H1 (cell line): ENCODE results near the gene NT5E. TPM values are rescaled to one million over a fixed set of nuclear protein-coding genes. Genes with fewer than 3 reads are reported as not detected.
A peak's percentile ranks its signal among the peaks of the same experiment; 100 is the strongest.

ENCODE experiments used
- CTCF ChIA-PET: fragments of 300-600 bp; sonication (Branson Sonifier 250); formaldehyde crosslinking; loops from one replicate; lab custom pipeline; 2021; ENCODE audit not compliant: partially characterized antibody; lab: Charles Lee
- POLR2A ChIA-PET: fragments of 300-600 bp; sonication (Branson Sonifier 250); formaldehyde crosslinking; loops from one replicate; lab custom pipeline; 2021; ENCODE audit warnings: inconsistent platforms; ENCODE audit not compliant: partially characterized antibody; lab: Charles Lee
- DNase-seq, 2 experiments: peaks; one replicate each; pipeline versions ENCODE4 v3.0.0 to v3.0.0-alpha.2; 2010 to 2022; ENCODE audit warnings: low spot score in 2 of 2, low read depth in 1 of 2, mixed read lengths in 1 of 2
- FAIRE-seq: peaks from 2 replicates; lab custom pipeline; 2011; peaks lifted over from hg19 to GRCh38; lab: Jason Lieb, UNC
- H2AFZ ChIP-seq: 2 replicates; pipeline ENCODE4 v1.8.1; 2012; ENCODE audit warnings: low read length, inconsistent platforms
- H2AK5ac ChIP-seq: 2 replicates; pipeline ENCODE4 v1.6.1; 2013; ENCODE audit warnings: low read depth, low read length
- H2BK120ac ChIP-seq: replicated peaks from 2 replicates; pipeline ENCODE3; 2013; ENCODE audit warnings: low read depth, low read length, inconsistent platforms
- H2BK12ac ChIP-seq: 2 replicates; pipeline ENCODE4 v1.6.1; 2013; ENCODE audit warnings: low read depth, low read length
- H2BK15ac ChIP-seq: 2 replicates; pipeline ENCODE4 v1.6.1; 2013; ENCODE audit warnings: low read length
- H2BK20ac ChIP-seq: 2 replicates; pipeline ENCODE4 v1.6.1; 2013; ENCODE audit warnings: low read length
- H2BK5ac ChIP-seq: 2 replicates; pipeline ENCODE4 v1.6.1; 2013; ENCODE audit warnings: low read depth, low read length
- H3K14ac ChIP-seq: 2 replicates; pipeline ENCODE4 v1.6.1; 2013; ENCODE audit warnings: inconsistent platforms; ENCODE audit not compliant: insufficient read length
- H3K18ac ChIP-seq: 2 replicates; pipeline ENCODE4 v1.6.1; 2013; ENCODE audit warnings: low read length; ENCODE audit errors: extremely low read depth
- H3K23ac ChIP-seq: 2 replicates; pipeline ENCODE4 v1.6.1; 2013; ENCODE audit warnings: inconsistent platforms; ENCODE audit not compliant: insufficient read length
- H3K23me2 ChIP-seq: 2 replicates; pipeline ENCODE4 v1.6.1; 2013; ENCODE audit warnings: low read depth, low read length
- H3K27ac ChIP-seq: 2 replicates; pipeline ENCODE4 v1.6.1; 2011; ENCODE audit warnings: low read depth, low read length, inconsistent platforms
- H3K27me3 ChIP-seq, 4 experiments: replicated peaks in 1 of 4; 1 replicate in 1 of 4; 2 replicates in 3 of 4; pipeline versions ENCODE4 v1.6.1 to v1.8.1; 2011 to 2013; ENCODE audit warnings: low read length in 3 of 4, mild to moderate bottlenecking in 3 of 4, inconsistent platforms in 2 of 4, mixed read lengths in 2 of 4, moderate library complexity in 1 of 4; ENCODE audit not compliant: control insufficient read depth in 3 of 4, insufficient read depth in 3 of 4; ENCODE audit errors: extremely low read depth in 1 of 4
- H3K36me3 ChIP-seq, 4 experiments: 2 replicates each; pipeline versions ENCODE4 v1.6.1 to v1.8.1; 2011 to 2013; ENCODE audit warnings: mild to moderate bottlenecking in 4 of 4, low read length in 3 of 4, moderate library complexity in 2 of 4, control low read depth in 1 of 4, inconsistent platforms in 1 of 4; ENCODE audit not compliant: insufficient read depth in 4 of 4, control insufficient read depth in 2 of 4
- H3K4ac ChIP-seq: replicated peaks from 2 replicates; pipeline ENCODE3; 2013; ENCODE audit warnings: low read length, low read depth, mixed read lengths, inconsistent platforms; ENCODE audit not compliant: insufficient read length
- H3K4me1 ChIP-seq, 4 experiments: replicated peaks in 1 of 4; 1 replicate in 1 of 4; 2 replicates in 3 of 4; pipeline versions ENCODE4 v1.6.1 to v1.8.1; 2011 to 2013; ENCODE audit warnings: low read length in 3 of 4, inconsistent platforms in 2 of 4, mixed read lengths in 1 of 4; ENCODE audit not compliant: insufficient read depth in 4 of 4, control insufficient read depth in 3 of 4
- H3K4me2 ChIP-seq, 2 experiments: 2 replicates each; pipeline versions ENCODE4 v1.6.1 to v1.8.1; 2011 to 2013; ENCODE audit warnings: low read depth in 2 of 2, low read length in 2 of 2, control low read depth in 1 of 2, inconsistent platforms in 1 of 2, mild to moderate bottlenecking in 1 of 2; ENCODE audit not compliant: insufficient read depth in 1 of 2
- H3K4me3 ChIP-seq, 4 experiments: fragments of 200-600, 300-600 bp in 1 of 4; sonication (generic), shearing (Covaris generic), sonication (Bioruptor Twin) in 1 of 4; 2 replicates each; pipeline versions ENCODE4 v1.5.1 to v1.8.1; 2011 to 2016; ENCODE audit warnings: low read length in 4 of 4, low read depth in 3 of 4, control low read depth in 2 of 4, inconsistent platforms in 2 of 4, mild to moderate bottlenecking in 2 of 4, mixed read lengths in 1 of 4, moderate library complexity in 1 of 4; ENCODE audit not compliant: insufficient read depth in 2 of 4; ENCODE audit errors: extremely low read depth in 1 of 4
- H3K56ac ChIP-seq: replicated peaks from 2 replicates; pipeline ENCODE3; 2013; ENCODE audit warnings: low read depth, mild to moderate bottlenecking, mixed read lengths, low read length, inconsistent platforms; ENCODE audit not compliant: insufficient read length
- H3K79me1 ChIP-seq: 2 replicates; pipeline ENCODE4 v1.6.1; 2013; ENCODE audit warnings: low read depth, low read length, control low read depth
- H3K79me2 ChIP-seq, 2 experiments: 2 replicates each; pipeline versions ENCODE4 v1.6.1 to v1.8.1; 2012 to 2013; ENCODE audit warnings: low read length in 2 of 2, mild to moderate bottlenecking in 2 of 2, inconsistent platforms in 1 of 2; ENCODE audit not compliant: insufficient read depth in 2 of 2, control insufficient read depth in 1 of 2
- H3K9ac ChIP-seq, 4 experiments: replicated peaks in 1 of 4; 1 replicate in 1 of 4; 2 replicates in 3 of 4; pipeline versions ENCODE4 v1.6.1 to v1.8.1; 2011 to 2013; ENCODE audit warnings: low read depth in 3 of 4, low read length in 3 of 4, control low read depth in 2 of 4, mild to moderate bottlenecking in 2 of 4, moderate library complexity in 2 of 4, inconsistent platforms in 1 of 4; ENCODE audit errors: extremely low read depth in 1 of 4
- H3K9me3 ChIP-seq, 2 experiments: 2 replicates each; pipeline versions ENCODE4 v1.6.1 to v1.8.1; 2012 to 2013; ENCODE audit warnings: mild to moderate bottlenecking in 2 of 2, moderate library complexity in 2 of 2, control low read depth in 1 of 2, inconsistent platforms in 1 of 2, low read depth in 1 of 2, low read length in 1 of 2, mixed read lengths in 1 of 2; ENCODE audit not compliant: insufficient read depth in 2 of 2
- H4K20me1 ChIP-seq, 2 experiments: replicated peaks in 1 of 2; 2 replicates each; pipeline versions ENCODE3 to v1.8.1; 2011 to 2013; ENCODE audit warnings: inconsistent platforms in 2 of 2, low read length in 2 of 2, mild to moderate bottlenecking in 1 of 2; ENCODE audit not compliant: insufficient read depth in 2 of 2, control insufficient read depth in 1 of 2
- H4K5ac ChIP-seq: 2 replicates; pipeline ENCODE4 v1.6.1; 2013; ENCODE audit warnings: low read length, low read depth, mixed read lengths, inconsistent platforms; ENCODE audit not compliant: insufficient read length
- H4K8ac ChIP-seq: 2 replicates; pipeline ENCODE4 v1.8.0; 2013; ENCODE audit warnings: mild to moderate bottlenecking, moderate library complexity, low read length, inconsistent platforms; ENCODE audit not compliant: insufficient read depth; ENCODE audit errors: extremely low read depth
- H4K91ac ChIP-seq: replicated peaks from 2 replicates; pipeline ENCODE3; 2013; ENCODE audit warnings: low read length, mixed read lengths, inconsistent platforms; ENCODE audit not compliant: insufficient read length
- ATF3 ChIP-seq: IDR thresholded peaks from 2 replicates; pipeline ENCODE4 v1.6.1; 2011; ENCODE audit warnings: low read depth, mild to moderate bottlenecking, low read length; ENCODE audit not compliant: insufficient read depth
- KDM1A ChIP-seq: fragments of 200-600, 300-600 bp; sonication (generic); IDR thresholded peaks from 2 replicates; pipeline ENCODE4 v1.7.1; 2016; ENCODE audit warnings: mild to moderate bottlenecking, low read length, borderline replicate concordance
- KDM5A ChIP-seq: fragments of 200-600 bp; IDR thresholded peaks from 2 replicates; pipeline ENCODE4 v1.7.1; 2012; ENCODE audit warnings: mild to moderate bottlenecking, low read length, inconsistent platforms, mixed read lengths
- RFX5 ChIP-seq: IDR thresholded peaks from 2 replicates; pipeline ENCODE4 v1.6.1; 2011; ENCODE audit warnings: low read depth, low read length, improper control_type of control experiment, borderline replicate concordance
- SP2 ChIP-seq: IDR thresholded peaks from 2 replicates; pipeline ENCODE4 v1.6.1; 2012; ENCODE audit warnings: mild to moderate bottlenecking, low read length, inconsistent platforms
- SRF ChIP-seq: IDR thresholded peaks from 2 replicates; pipeline ENCODE4 v1.6.1; 2011; ENCODE audit warnings: mild to moderate bottlenecking, low read depth, low read length, moderate library complexity
- WGBS, 2 experiments: shearing (Covaris generic) in 1 of 2; methylation state at CpG; one replicate each; pipeline versions ENCODE4 v1.1.6 to v1.1.7; 2013 to 2015; ENCODE audit warnings: low lambda C conversion rate in 2 of 2, mixed read lengths in 2 of 2, inconsistent platforms in 1 of 2, low coverage in 1 of 2, missing lambda C conversion rate in 1 of 2; ENCODE audit not compliant: insufficient replicate concordance in 2 of 2, insufficient coverage in 1 of 2, insufficient read length in 1 of 2; ENCODE audit errors: extremely low coverage in 1 of 2, missing lambda C conversion rate in 1 of 2; 5-methylcytosine and 5-hydroxymethylcytosine counted together
- long read RNA-seq, 2 experiments: library from RNA in 1 of 2; library from capped mRNA in 1 of 2; stranded (forward); transcript quantifications; one replicate each; pipeline ENCODE4 v2.0.0, GENCODE V29; 2021; ENCODE audit warnings: inconsistent platforms in 1 of 2
- polyA minus RNA-seq, 3 experiments: library from RNA; depleted of rRNA, polyadenylated mRNA; stranded (reverse); fragments of >200 nt; gene quantifications; 1 replicate in 2 of 3; 2 replicates in 1 of 3; pipeline ENCODE4 v1.2.3, GENCODE V29; 2011
- polyA plus RNA-seq, 7 experiments: library from polyadenylated mRNA; depleted of rRNA in 3 of 7; stranded (reverse) in 5 of 7; unstranded in 2 of 7; fragments of >200 nt in 5 of 7; fragments of 200-250 nt in 2 of 7; gene quantifications; 1 replicate in 5 of 7; 2 replicates in 1 of 7; 4 replicates in 1 of 7; pipeline versions ENCODE4 v1.2.1 to v1.2.3, GENCODE V29; 2011 to 2013; ENCODE audit warnings: missing spikeins in 2 of 7, mixed read lengths in 2 of 7
- total RNA-seq: library from RNA; stranded (reverse); fragmentation: NEBNext Ultra II Directional; extraction: Animal tissue kit (Norgen Biotek cat#: 25700); gene quantifications from 2 replicates; pipeline ENCODE4 v1.2.1, GENCODE V29; 2021

The NT5E gene
- total RNA-seq = 1.1 and 1.5 TPM in 2 replicates
- polyA plus RNA-seq (2011; rRNA removed) = 0.74 and 1.3 TPM in 2 replicates
- polyA plus RNA-seq (2011; cell fraction: cytosol; rRNA removed) = 0.61 TPM
- 1.7 TPM for polyA plus RNA-seq (2011; cell fraction: nucleus; rRNA removed)
- polyA plus RNA-seq (2012, experiment 1 of 2) = 0.68 to 1.6 TPM (median 0.88 TPM) in 4 replicates
- 0.22 TPM for polyA plus RNA-seq (2012, experiment 2 of 2)
- 3.0 TPM for polyA plus RNA-seq (2013, experiment 1 of 2)
- 3.1 TPM for polyA plus RNA-seq (2013, experiment 2 of 2)
- 0.38 and 2.9 TPM in 2 replicates for polyA minus RNA-seq (2011; rRNA and poly(A)+ RNA removed)
- not detected for polyA minus RNA-seq (2011; cell fraction: cytosol; rRNA and poly(A)+ RNA removed)
- 1.3 TPM for polyA minus RNA-seq (2011; cell fraction: nucleus; rRNA and poly(A)+ RNA removed)
- long read RNA-seq, experiment 1, partial matches to known transcripts = 2 of 4 reads
- long read RNA-seq, experiment 1, other reads (novel, unspliced or antisense) = 0 of 4 reads
- long read RNA-seq, experiment 2 = 0 reads

GRCh38 chr6:85449818-85450759 lies at the start of gene NT5E:
NT5E (plus strand) TSS chr6:85450083; CDS start chr6:85450140, 57 bp downstream.
- no peak within 1 kb of the TSS for H2BK120ac ChIP-seq
- H3K23me2 ChIP-seq = peaks cover 10% of the 10 kb centered on the region; the same call in 1 of the 2 replicates
- H3K9ac ChIP-seq = peak within 1 kb of the TSS; percentile 7 to 82 (median 44); a peak in 6 of 7 replicates
- peak within 1 kb of the TSS; percentile 78 for H3K18ac ChIP-seq
- H3K27me3 ChIP-seq = peaks cover 10 to 49% (median 40%) of the 10 kb centered on the region in 4 experiments
- no peak within 1 kb of the TSS for H3K27ac ChIP-seq
- H3K79me2 ChIP-seq = no peaks in the 10 kb centered on the region
- WGBS, 2 experiments = 3% methylated on average over 53 of the region's 92 CpGs; no CpG with 5 or more reads in 1 of the 2 experiments
- ChIA-PET POLR2A (interaction anchor here (0.8 to 2.3 kb wide), 7 partner anchors 9 to 677 kb away, joined by 3 to 16 read pairs (median 4); no protein-coding TSS in a partner anchor), CTCF (interaction anchor here (0.8 to 4.8 kb wide), 10 partner anchors 9 to 87 kb away, joined by 3 to 33 read pairs (median 4); no protein-coding TSS in a partner anchor)
- H2AFZ ChIP-seq = peak within 1 kb of the TSS; percentile 83
- H3K36me3 ChIP-seq = no peaks in the 10 kb centered on the region
- H2BK15ac ChIP-seq = no peak within 1 kb of the TSS; the same call in 1 of the 2 replicates
- FAIRE-seq (no peak), DNase-seq (peak in 1 of 2 experiments; percentile 89)
- H4K5ac ChIP-seq = no peak within 1 kb of the TSS
- H3K4me3 ChIP-seq = peak within 1 kb of the TSS; percentile 65 to 80 (median 69)
- H2BK20ac ChIP-seq = no peak within 1 kb of the TSS; the same call in 1 of the 2 replicates
- H3K4me2 ChIP-seq = peak within 1 kb of the TSS; percentile 82 to 99
- H4K20me1 ChIP-seq = no peaks in the 10 kb centered on the region
- H3K14ac ChIP-seq = no peak within 1 kb of the TSS
- no peaks in the 10 kb centered on the region; a peak in 1 of 7 replicates for H3K4me1 ChIP-seq
- peak within 1 kb of the TSS; percentile 89; the same call in 1 of the 2 replicates for H4K8ac ChIP-seq
- H3K79me1 ChIP-seq = no peaks in the 10 kb centered on the region
- no peak within 1 kb of the TSS for H4K91ac ChIP-seq
- no peaks in the 10 kb centered on the region for H3K9me3 ChIP-seq
- peak within 1 kb of the TSS; percentile 84; the same call in 1 of the 2 replicates for H2BK12ac ChIP-seq
- H2BK5ac ChIP-seq = peak within 1 kb of the TSS; percentile 24; the same call in 1 of the 2 replicates
- H3K4ac ChIP-seq = no peak within 1 kb of the TSS
- H3K56ac ChIP-seq = peak within 1 kb of the TSS; percentile 48
- no peak within 1 kb of the TSS for H3K23ac ChIP-seq
- no peak within 1 kb of the TSS for H2AK5ac ChIP-seq
- no peak for TF ChIP-seq ATF3
- no peak for TF ChIP-seq KDM1A
- no peak for TF ChIP-seq SRF
- TF ChIP-seq RFX5 = no peak
- no peak for TF ChIP-seq KDM5A
- no peak for TF ChIP-seq SP2
